Measurements from ENCODE around the gene MEG3.

Gene MEG3

DNA sequence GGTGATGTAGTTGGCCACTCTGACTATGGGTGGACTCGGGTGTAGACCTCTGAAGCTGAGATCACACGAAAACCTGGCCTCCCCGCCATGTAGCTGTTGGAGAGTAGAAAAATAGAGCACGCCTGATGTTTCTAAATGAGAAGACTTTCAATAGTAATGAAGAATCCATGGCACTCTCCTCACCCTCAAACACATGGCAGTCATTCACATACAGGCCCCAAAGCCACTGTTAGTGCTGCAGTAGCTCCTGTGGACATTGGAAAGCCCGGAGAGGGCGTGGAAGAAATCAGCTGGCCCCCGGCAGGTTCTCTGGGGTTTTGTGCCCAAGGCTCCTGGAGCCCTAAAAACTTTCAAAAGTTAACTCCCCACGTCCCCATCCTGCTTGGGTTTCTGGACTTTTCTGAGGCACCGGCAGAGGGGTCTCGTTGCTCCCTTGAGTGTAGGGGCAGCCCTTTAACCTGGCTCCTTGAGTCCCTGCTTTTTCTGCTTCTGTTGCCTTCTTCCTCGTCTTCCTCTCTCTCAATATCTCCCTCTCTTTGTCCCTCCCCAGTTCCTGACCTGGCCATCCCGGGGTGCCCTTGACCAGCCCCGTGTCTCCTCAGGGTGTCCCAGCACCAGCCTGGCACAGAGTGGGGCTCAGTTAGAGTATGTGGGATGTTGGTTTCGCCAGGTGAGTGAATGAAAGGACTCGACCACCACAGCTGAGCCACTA, 8.3 kb downstream of the MEG3 start:
- DNase-seq: no peak

DNA sequence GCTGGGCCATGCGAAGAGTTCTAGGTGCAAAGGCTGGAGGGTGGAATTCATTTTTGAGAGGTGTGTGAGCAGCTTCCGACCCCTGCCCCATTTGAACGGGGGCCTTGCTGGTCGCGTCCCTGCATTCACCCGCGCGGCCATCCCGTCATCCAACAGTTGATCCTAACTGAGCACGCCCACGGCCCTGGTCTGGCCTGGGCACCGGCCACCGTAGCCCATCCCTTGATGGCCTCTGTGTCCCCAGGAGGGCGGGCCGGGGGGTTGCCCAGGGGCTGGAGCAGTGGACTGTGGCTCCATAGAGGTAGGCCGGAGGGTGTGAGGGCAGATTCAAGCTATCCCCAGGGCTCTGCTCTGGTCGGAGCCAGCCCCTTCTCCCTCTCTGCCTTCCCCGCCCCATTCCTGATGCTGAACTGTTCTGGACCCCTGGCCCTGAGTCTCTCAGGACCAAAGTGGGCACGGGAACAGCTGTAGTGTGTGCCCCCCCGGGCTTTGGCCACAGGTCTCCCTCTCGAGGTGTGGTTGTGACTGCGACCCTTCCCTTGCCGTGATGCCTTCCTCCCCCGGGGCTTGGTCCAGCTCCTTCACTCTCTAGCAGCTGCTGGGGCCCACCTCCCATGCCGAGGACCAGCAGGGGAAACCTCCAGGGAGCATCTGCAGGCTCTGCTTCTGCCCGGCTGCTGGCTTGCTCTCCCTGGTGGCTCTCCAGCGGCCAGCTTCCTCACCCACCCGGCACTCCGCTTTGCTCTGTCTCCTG, 9.1 kb downstream of the MEG3 start:
- DNase-seq: no peak

DNA sequence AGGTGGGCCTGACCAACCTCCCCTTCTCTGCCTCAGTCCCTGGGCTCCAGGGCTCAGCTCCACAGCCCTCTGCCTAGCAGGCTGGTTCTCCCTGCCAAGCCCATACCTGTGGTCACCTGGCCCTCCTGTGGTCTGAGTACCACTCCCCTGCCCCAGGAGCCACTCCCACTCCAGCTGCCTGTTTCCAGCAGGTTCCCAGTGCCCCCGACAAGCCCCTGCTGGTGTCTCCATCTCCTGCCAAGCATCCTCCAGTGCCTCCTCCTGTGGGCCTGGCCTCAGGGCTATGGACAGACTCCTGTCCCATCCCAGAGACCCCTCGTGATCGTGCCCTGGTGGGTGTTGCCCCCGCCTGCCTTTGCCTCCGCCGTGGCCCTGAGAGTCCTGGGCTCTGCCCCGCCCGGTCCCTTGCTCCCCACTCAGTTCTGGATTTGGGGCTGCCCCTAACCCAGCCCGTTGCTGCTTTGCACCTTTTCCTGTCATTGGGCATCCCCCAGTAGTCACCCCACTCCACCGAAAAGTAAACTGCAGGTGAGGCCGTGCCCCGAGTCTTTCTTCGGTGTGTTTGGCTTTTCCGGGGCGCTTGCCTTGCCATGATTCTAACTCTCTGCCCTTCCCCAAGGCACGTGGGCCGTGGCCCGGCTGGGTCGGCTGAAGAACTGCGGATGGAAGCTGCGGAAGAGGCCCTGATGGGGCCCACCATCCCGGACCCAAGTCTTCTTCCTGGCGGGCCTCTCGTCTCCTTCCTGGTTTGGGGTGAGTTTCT, 9.8 kb downstream of the MEG3 start:
- DNase-seq: no peak

DNA sequence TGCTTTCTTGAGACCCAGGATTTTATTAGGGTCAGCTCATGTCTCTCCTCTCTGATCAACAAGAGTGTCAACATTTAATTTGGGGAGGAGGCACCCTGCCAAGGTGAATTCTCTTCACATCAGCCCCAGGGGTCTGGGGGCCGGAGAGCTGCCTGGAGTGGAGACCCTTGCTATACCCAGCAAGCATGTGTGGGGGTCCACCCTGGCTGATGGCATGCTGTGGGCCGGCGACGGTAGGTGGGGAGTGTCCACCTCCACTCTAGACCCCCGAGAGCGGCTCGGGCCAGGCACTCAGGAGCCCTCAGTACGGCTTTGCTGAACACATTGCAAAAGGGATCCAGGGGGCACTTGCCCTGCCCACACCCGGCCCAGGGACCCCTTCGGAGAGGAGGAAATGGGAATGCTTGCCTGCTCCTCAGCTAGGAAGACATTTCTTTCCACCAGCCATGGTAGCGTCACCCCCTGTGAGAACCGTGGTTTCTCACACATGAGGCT, 10.4 kb downstream of the MEG3 start:
- DNase-seq: no peak

DNA sequence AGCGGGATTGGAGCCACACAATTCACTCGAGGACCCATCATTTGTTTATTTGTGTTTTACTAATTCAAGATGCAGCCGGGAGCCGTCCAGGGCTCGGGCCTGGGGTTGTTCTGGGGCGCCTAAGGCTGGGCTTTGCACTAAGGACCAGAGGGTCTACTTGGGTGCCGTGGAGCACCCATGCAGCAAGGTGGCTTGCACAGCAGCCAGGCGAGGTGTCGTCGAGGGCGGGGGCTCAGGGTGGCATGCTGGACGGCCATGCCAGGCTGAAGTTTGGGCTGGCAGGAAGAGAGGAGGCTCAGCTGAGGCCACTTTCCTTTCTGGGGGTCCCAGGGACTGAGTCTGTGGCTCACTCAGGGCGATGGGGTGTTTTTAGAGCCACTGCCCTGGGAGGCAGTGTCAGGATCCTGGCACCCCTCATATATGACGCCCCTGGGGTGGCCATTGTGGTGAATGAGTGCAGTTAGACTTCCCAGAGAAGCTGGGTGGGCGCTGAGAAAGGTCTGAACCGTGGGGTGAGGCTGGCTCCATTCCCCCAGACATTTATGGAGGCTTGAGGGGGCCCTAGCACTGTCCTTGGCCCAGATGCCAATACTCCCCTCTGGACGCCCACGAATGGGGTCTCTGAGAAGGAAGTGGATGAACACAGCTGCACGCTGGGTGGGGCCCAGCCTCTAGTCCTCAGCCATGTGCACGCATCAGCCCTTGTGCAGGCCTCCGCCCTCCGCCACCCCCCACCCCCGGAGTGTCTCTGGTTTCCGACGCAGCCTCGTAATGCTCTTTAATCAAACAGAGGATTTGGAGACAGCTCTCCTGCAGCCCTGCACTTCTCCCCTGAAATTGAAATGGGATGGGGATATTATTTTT, 11.3 kb downstream of the MEG3 start:
- no peak for DNase-seq

DNA sequence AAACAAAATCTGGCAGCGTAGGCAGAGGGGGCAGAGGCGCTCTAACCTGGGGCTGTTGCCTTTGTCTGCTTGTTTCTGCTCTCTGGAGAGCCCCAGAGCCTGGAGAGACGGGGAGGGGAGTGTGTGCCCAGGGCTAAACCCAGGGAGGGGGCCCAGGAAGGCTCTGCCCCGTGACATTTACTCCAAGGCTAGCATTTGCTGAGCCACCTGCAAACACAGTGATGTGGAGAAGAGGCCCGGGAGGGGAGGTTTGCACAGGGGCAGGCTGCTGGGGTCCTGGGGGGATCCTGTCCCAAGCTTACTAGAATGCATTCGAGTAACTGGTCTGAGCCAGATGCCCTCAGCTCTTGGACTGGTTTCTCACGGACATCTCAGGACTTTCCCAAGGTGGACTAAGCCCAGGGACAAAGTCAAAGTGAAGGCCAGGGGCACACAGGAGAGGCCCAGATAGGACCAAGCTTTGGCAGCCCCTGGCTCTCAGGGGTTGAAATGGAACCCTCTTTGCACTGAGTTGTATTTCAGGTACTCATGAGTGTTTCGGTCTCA, 12.0 kb downstream of the MEG3 start:
- DNase-seq: no peak

DNA sequence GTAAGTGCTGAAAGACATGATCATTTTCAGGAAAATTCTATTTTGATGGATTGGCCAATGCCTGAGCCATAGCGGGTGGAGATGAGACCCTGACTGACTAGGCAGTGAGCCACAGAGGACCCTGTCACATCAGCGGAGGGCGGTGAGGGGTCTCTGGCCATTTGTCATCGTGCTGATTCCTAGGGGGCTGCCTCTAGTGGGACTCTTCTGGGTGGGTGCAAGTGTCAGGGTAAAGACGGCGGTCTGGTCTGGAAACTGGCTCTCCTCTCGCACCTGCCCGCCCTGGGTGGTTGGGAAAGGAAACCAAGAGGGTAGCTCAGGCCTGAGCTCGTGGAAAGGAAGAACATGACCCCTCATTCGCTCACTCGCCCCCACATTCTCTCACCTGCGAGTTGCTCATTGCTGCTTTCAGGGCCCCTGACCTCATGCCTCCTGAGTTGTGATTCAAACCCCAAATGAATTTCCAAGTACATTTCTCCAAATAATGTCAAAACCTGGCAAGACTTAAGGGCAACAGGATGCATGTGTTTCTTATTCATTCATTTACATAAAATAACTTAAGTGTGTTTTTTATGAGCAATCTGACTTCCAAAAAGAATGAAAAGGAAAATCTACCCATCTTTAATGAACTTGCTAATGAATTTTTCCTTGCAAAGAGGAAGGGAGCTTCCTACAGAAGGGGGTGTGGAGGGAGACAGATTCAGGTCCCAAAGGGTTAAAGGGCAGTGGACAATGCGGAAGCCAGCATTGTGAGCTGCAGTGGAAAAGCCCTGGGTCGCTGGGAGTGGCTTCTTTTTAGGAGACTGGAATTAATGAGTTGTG, 12.8 kb downstream of the MEG3 start:
- DNase-seq: no peak

DNA sequence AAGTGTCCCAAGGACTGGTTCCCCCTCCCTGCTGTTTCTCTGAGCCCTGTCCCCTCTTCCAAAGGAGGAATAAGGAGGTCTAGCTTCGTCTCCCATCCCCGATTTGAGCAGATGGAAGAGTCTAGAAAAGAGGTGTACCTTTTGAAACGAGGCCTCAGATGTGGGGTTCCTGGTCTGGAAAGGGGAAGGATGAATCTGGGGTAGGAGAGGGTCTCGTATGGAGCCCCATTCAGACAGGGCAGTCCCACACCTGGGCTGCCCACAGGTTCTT, 13.3 kb downstream of the MEG3 start:
- no peak for DNase-seq

DNA sequence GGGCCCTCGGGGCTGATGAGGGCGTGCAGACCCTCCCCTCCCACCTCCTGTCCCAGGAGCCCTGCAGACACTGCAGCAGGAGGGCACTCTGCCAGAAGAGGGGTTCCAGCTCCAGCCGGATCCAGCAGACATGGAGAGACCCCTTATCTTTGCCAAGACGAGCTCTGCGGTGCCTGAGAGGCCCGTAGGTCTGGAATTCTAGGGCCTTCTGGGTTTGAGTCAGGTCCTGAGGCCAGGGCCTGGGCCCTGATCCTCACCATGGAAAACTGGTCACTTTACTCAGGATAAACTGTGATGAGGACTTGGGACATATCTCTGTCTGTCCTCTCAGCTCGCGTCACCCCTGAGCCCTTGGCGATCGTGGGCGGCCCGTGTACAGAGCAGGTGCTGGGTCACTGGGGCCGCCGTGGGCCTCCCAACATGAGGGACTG, 13.8 kb downstream of the MEG3 start:
- no peak for DNase-seq

DNA sequence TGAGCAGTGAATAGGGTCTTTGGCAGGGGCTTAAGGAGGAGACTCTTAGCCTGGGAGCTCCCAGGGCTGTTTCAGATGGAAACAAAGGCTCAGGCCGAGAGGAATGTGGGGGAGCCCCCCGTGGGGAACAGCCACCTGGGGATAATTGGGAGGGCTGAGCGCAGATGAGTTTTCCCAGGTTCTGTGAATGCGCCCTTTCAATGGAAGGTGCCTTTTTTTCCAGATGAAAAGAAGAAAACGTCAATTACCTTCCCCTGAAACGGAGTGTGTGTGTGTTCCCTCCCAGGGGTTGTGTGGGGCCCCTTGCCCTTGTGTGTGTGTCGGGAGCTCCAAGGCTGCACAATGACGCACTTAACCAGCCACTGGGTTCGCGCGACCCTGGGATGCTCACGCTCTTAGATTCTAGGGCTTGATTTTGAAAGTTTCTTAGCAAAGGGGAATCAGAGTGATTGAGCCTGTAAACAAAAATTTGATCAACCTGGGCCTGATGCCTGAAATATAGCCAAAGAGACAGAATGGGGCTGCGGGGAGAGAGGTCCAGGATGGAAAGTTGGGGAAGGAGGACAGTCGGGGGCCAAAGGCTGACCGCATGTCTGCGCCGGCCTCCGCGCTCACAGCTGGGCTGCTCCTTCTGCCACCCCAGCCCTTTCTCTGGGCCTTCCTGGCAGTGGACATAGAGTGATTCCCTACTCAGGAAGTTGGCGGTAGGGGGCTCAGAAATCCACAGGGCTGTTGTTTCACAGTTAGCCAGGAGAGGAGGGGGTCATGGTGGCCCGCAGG, 14.6 kb downstream of the MEG3 start:
- DNase-seq: no peak

DNA sequence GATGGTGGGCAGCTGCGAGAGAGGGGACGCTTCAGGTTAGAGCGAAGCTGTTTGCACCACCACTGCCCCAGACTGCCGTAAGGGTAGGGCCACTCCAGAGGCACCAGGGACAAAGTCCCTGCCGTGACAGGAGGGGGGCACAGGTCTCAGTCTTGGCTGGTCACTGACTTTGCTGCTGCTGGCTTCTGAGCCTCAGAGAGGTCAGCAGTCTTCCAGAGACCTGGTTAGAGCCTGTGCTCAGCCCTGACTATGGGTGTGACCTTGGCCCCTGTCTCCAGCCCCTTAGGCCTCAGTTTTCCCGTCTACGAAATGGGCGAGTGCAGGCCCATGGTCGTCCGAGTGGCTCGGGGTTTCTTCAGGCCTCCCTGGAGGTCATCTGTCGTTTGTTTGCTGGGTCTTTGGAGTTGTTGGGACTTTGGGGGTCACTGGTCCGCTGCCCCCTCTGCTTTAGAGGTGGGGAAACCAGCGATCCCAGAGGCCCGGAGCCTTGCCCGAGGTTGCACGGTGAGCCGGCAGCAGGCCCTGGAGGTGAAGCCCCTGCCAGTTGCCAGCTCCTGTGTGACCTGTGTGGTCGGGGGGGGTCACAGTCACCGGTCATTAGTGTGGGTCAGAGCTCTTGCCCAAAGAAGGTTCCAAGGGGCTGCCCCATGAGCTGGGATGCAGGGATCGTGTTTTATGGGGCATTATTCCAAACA, 15.3 kb downstream of the MEG3 start:
- DNase-seq: no peak

DNA sequence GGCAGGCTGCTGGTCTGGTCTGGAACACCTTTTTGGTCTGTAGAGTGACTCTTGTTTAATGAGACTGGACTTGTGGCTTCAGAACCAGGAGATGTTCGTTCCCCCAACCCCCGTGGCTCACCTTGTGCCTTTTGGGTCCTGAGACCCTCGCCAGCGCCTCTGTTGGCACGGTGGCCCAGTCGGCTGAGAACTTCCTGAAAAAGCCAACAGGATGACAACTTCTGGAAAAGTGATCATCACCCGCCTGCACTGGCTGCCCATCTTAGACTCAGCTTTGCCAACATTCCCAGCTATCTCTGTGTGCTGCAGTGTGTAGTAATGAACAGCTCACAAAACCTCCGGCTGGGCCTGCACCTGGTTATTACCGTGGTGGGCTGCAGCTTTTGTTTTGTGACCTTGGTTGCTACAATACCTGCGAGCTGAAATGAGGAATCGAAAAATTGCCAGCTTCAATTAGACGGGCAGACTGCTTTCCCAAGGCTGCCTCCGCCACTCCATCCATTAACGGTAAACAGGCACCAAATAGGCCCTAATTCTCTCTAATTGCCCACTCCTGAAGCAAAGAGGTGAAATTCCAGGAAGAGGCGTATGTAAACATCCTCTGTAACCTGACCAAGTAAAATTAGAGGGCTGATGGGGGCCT, 16.0 kb downstream of the MEG3 start:
- DNase-seq: no peak

DNA sequence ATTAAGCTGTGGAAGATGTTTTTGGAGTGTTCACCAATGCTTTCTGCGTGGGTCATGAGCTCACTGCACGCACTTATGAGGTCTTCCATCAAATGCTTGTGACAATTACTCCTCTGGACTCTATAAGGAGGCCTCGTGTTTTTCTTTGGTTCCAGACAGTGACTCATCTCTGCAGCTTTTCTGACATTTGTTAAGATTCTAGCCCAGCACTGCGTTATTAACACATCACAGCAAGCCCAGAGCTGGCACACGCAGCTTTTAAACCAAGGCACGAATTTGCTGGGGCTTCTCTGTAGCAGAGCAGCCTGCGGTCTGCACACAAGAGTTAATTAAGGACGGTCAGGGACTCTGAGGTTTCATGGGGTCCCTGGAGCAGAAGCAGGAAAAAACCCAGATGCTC, 16.9 kb downstream of the MEG3 start:
- no peak for DNase-seq

DNA sequence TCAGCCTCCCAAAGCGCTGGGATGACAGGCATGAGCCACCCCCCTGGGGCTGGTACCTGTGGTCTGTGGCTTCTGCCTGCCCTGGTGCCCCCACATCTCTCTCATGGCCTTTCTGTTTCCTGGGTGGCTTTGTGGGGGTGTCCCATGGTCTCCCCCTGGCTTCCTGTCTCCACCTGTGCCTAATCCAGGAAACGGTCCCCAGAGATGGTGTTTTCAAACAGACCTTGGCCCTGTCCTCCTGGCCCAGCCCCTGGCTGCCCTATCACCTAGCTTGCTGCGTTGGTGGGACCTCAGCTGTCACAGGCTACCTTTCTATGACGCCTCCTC, 18.1 kb downstream of the MEG3 start:
- no peak for DNase-seq

DNA sequence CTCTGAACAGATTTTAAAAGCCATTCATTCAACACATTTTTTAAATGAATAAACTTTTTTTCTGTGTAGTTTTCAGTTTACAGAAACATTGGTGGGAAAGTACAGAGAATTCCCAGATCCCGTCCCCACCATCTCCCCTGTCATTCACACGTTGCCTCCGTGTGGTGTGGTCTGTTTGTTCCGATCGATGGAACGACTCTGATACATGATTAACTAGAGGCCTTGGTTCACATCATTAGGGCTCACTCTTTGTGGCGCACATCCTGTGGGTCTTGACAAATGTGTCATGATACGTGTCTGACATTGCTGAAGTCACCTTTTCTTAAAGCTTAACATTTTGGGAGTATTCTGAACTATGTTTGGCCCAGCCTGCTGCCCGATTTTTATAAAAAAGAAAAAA, 18.5 kb downstream of the MEG3 start:
- DNase-seq: no peak

DNA sequence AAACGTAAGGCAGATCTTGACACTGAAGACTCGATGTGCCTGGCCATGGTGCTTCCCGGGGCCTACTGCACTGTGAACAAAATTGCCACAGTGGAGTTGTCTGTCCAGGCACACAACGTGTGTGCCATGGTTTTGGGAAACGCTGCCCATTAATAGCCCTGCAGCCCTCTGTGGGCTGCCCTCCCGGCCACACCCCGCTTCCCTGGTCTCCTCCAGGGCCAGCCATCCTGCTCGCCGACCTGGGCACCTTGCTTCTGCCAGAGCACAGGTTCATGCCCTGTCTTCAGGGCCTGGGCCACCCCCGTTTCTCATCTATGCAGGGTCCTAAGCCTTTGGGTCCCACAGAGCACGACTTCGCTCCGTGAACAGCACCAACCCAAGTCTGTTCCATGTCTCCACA, 18.9 kb downstream of the MEG3 start:
- DNase-seq: no peak

DNA sequence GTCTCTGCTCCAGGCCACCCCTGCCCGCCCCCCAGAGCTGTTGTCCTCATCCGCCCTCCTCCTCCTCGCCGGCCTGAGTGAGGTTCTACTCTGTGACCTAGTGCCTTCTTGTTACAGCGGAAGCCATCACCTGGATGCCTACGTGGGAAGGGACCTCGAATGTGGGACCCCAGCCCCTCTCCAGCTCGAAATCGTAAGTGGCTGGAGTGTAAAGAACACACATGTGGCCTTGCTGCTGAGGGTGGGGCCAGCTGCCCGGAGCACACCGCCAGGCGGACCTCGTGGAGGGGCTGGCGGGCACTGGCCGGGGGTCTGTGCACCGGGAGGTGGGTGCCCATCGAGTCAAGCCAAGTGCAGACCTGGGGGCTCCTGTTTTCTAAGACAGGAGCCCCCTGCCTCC, 19.4 kb downstream of the MEG3 start:
- DNase-seq: no peak

DNA sequence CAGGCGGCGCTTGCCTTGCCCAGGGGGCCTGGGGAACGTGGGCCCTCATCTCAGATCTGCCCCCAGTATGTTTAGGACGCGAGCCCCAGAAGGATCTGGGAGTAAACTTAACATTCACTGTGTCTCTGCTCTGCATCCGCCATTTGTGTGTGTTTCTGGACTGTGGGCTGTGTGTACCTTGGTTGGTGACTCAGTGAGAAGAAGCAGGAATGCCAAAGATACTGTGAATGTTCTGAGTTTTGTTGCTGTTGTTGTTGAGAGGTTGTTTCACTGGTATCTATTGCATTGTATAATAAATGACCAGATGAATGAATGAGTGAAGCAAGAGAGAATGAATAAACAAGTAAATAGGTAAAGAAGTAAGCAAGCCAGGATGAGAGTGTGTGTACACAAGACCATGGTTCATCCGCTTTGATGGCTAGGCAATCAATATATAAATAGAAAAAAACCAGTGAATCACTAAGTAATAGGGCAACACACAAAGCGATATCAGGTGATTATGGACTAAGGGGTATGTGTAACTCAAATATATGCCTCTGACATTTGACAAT, 20.5 kb downstream of the MEG3 start:
- DNase-seq: no peak

DNA sequence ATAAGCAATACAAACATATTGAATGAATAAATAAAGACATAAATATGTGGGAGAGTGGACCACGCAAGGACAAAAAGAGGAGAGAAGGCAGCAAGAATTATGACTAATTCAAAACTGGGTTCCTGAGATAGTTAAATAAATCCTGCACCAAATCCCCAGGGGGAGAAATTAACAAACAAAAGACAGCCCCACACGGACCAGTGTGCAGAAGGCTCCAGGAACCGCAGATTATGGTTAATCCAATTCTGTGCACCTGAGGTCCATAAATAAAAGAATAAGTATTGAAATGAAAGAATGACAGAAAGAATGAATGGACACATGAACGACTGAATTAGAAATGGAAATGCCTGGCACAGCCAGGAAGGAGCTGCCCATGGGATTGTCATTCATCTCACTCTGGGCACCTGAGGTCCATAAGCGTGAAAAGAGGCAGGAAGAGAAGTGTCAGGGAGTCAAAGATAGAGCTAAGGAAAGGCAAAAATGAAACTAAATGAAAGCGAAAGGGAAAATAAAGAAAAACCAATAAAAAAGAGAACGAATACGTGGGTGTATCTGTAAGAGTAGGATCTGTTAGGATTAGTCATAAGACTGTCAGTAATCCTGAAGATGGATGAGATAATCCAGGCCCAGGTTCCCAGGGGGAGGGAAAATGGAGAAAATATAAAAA, 23.3 kb downstream of the MEG3 start:
- DNase-seq: peak; percentile 7

Data from activated CD4-positive, alpha-beta T cell treated with anti-CD3 and anti-CD28 coated beads, Interleukin-10, Interleukin-2, amounts not matched to agents 100 ng/mL and 50 ng/mL, durations not matched to agents 16 hours and 8 hours (primary cell).